ENCODE results near the gene MAGEC2.

Gene MAGEC2

DNA sequence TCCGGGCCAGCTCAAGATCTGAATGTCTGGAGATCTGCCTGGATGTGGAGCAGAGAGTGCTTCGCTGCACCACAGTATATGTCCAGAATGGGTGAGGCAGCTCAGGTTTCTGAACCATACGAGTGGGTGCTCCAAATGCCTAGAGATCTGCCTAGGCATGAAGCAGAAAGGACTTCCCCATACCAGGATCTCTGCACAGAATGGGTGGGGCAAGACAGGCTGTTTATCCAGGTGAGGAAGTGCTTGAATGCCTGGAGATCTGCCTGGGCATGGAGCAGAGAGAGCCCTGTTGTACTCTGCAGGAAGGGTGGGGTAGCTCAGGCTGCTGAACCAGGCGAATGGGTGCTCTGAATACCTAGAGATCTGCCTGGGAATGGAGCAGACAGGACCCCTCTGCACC lies 45.4 kb upstream of the MAGEC2 start:
- Histone ChIP-seq H3K9me2 (replicated peaks; ENCODE audit: control insufficient read depth, low read length) (no peaks in the 10 kb centered on the region), H3K4me3 (ENCODE audit: low read length) (no peak overlapping the region), H3K27ac (ENCODE audit: low read depth, low read length) (no peak overlapping the region), H3K79me2 (ENCODE audit: control insufficient read depth, low read length) (no peaks in the 10 kb centered on the region), H3K4me2 (ENCODE audit: low read length) (no peak overlapping the region), H4K20me1 (ENCODE audit: control insufficient read depth, insufficient read depth, low read depth, low read length) (no peaks in the 10 kb centered on the region), H3K9me3 (ENCODE audit: control insufficient read depth, insufficient read depth, low read length) (no peaks in the 10 kb centered on the region), H3K36me3 (ENCODE audit: control insufficient read depth, low read length) (no peaks in the 10 kb centered on the region), H3K4me1 (ENCODE audit: control insufficient read depth, low read length) (no peaks in the 10 kb centered on the region), H3F3A (ENCODE audit: control insufficient read depth, insufficient read depth) (no peaks in the 10 kb centered on the region), H3K27me3 (ENCODE audit: control insufficient read depth, low read length) (no peaks in the 10 kb centered on the region)
- TF ChIP-seq EZH2phosphoT487 (IDR thresholded peaks at IDR 0.05; ENCODE audit: borderline replicate concordance, low read length), result no peak
- TF ChIP-seq, protein P1, sequence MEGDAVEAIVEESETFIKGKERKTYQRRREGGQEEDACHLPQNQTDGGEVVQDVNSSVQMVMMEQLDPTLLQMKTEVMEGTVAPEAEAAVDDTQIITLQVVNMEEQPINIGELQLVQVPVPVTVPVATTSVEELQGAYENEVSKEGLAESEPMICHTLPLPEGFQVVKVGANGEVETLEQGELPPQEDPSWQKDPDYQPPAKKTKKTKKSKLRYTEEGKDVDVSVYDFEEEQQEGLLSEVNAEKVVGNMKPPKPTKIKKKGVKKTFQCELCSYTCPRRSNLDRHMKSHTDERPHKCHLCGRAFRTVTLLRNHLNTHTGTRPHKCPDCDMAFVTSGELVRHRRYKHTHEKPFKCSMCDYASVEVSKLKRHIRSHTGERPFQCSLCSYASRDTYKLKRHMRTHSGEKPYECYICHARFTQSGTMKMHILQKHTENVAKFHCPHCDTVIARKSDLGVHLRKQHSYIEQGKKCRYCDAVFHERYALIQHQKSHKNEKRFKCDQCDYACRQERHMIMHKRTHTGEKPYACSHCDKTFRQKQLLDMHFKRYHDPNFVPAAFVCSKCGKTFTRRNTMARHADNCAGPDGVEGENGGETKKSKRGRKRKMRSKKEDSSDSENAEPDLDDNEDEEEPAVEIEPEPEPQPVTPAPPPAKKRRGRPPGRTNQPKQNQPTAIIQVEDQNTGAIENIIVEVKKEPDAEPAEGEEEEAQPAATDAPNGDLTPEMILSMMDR (IDR thresholded peaks at IDR 0.05; ENCODE audit: low read depth, low read length, poor library complexity, severe bottlenecking), result no peak

DNA sequence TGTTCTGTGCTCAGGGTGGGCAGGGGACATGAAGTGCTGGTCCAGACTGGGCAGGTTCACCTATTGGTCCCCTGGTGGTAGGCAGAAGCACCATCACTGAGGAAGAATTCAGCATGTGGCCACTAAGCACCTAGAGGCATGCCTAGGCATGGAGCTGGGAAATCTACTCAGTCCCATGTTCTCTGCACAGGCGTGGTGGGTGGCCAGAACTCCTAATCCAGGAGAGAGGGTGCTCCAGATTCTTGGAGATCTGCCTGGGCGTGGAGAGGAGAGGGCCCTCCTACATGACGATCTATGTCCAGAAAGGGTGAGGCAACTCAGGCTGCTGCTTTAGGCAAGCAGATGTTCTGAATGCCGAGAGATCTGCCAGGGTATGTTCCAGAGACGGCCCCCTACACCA lies 44.6 kb upstream of the MAGEC2 start:
- Histone ChIP-seq H3F3A (ENCODE audit: control insufficient read depth, insufficient read depth) (no peaks in the 10 kb centered on the region), H3K4me3 (ENCODE audit: low read length) (no peak overlapping the region), H3K4me1 (ENCODE audit: control insufficient read depth, low read length) (no peaks in the 10 kb centered on the region), H3K9me3 (ENCODE audit: control insufficient read depth, insufficient read depth, low read length) (no peaks in the 10 kb centered on the region), H4K20me1 (ENCODE audit: control insufficient read depth, insufficient read depth, low read depth, low read length) (no peaks in the 10 kb centered on the region), H3K9me2 (replicated peaks; ENCODE audit: control insufficient read depth, low read length) (no peaks in the 10 kb centered on the region), H3K4me2 (ENCODE audit: low read length) (no peak overlapping the region), H3K36me3 (ENCODE audit: control insufficient read depth, low read length) (no peaks in the 10 kb centered on the region), H3K27ac (ENCODE audit: low read depth, low read length) (no peak overlapping the region), H3K27me3 (ENCODE audit: control insufficient read depth, low read length) (no peaks in the 10 kb centered on the region), H3K79me2 (ENCODE audit: control insufficient read depth, low read length) (no peaks in the 10 kb centered on the region)
- TF ChIP-seq, protein P1 (IDR thresholded peaks at IDR 0.05; ENCODE audit: low read depth, low read length, poor library complexity, severe bottlenecking), result no peak
- no peak for TF ChIP-seq EZH2phosphoT487 (IDR thresholded peaks at IDR 0.05; ENCODE audit: borderline replicate concordance, low read length)

DNA sequence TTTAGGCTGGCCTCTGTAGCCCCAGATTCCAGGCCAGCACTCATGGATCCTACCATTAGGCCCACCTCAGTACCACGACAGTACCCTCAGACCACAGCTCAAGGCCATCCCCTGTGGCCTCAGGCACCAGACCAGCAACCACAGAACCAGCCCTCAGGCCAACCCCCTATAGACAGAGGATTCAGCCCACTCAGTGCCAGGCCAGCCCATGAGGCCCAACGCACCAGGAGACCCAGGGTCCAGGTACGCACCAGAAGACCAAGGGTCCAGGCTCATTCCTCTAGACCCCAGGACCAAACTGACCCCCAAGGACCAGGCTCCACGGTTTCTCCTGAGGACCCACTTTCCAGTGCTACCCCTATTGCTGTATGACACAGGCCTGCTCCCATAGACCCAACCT lies 39.5 kb upstream of the MAGEC2 start:
- TF ChIP-seq, protein P1 (IDR thresholded peaks at IDR 0.05; ENCODE audit: low read depth, low read length, poor library complexity, severe bottlenecking), result no peak
- no peak for TF ChIP-seq EZH2phosphoT487 (IDR thresholded peaks at IDR 0.05; ENCODE audit: borderline replicate concordance, low read length)
- Histone ChIP-seq H3K4me3 (ENCODE audit: low read length) (no peak overlapping the region), H3K27ac (ENCODE audit: low read depth, low read length) (no peak overlapping the region), H3K4me2 (ENCODE audit: low read length) (no peak overlapping the region), H3K27me3 (ENCODE audit: control insufficient read depth, low read length) (no peaks in the 10 kb centered on the region), H3K36me3 (ENCODE audit: control insufficient read depth, low read length) (no peaks in the 10 kb centered on the region), H3F3A (ENCODE audit: control insufficient read depth, insufficient read depth) (no peaks in the 10 kb centered on the region), H3K9me3 (ENCODE audit: control insufficient read depth, insufficient read depth, low read length) (no peaks in the 10 kb centered on the region), H4K20me1 (ENCODE audit: control insufficient read depth, insufficient read depth, low read depth, low read length) (no peaks in the 10 kb centered on the region), H3K9me2 (replicated peaks; ENCODE audit: control insufficient read depth, low read length) (no peaks in the 10 kb centered on the region), H3K4me1 (ENCODE audit: control insufficient read depth, low read length) (no peaks in the 10 kb centered on the region), H3K79me2 (ENCODE audit: control insufficient read depth, low read length) (no peaks in the 10 kb centered on the region)

DNA sequence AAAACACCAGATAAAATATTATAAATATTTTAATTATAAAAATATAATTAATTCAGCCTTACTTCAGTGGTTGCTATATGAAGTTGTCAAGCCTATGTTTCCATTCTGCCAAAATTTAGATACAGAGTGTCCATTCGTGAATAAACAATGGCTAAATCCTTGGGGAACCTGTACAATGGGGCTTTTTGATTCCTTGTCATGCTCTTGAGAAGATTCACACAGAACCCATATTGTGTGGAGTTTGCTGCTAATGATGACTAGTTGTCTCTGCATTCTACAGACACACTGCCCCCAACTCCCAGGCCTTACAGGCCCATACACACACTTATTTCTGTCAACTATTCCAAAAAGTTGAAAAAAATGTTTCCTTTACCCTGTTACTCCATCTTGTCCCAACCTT lies 33.4 kb upstream of the MAGEC2 start:
- Histone ChIP-seq H3K4me3 (ENCODE audit: low read length) (no peak overlapping the region), H3F3A (ENCODE audit: control insufficient read depth, insufficient read depth) (no peaks in the 10 kb centered on the region), H3K27ac (ENCODE audit: low read depth, low read length) (no peak overlapping the region)

More for the DNA sequence above, 33.4 kb upstream of the MAGEC2 start:
- Histone ChIP-seq H3K36me3 (ENCODE audit: control insufficient read depth, low read length) (no peaks in the 10 kb centered on the region), H3K9me2 (replicated peaks; ENCODE audit: control insufficient read depth, low read length) (no peaks in the 10 kb centered on the region), H3K4me2 (ENCODE audit: low read length) (no peak overlapping the region), H4K20me1 (ENCODE audit: control insufficient read depth, insufficient read depth, low read depth, low read length) (no peaks in the 10 kb centered on the region), H3K79me2 (ENCODE audit: control insufficient read depth, low read length) (no peaks in the 10 kb centered on the region), H3K4me1 (ENCODE audit: control insufficient read depth, low read length) (no peaks in the 10 kb centered on the region), H3K9me3 (ENCODE audit: control insufficient read depth, insufficient read depth, low read length) (no peaks in the 10 kb centered on the region), H3K27me3 (ENCODE audit: control insufficient read depth, low read length) (no peaks in the 10 kb centered on the region)
- TF ChIP-seq EZH2phosphoT487 (IDR thresholded peaks at IDR 0.05; ENCODE audit: borderline replicate concordance, low read length), result no peak
- TF ChIP-seq, protein P1 (IDR thresholded peaks at IDR 0.05; ENCODE audit: low read depth, low read length, poor library complexity, severe bottlenecking), result no peak

Measured in DOHH2 (cell line).